H1 (cell line): Measurements from ENCODE around the gene AGRP.

Source experiments
- BACH1 ChIP-seq: IDR thresholded peaks from 2 replicates; pipeline ENCODE4 v1.6.1; 2012; ENCODE audit warnings: low read length, improper control_type of control experiment
- CHD1 ChIP-seq: IDR thresholded peaks from 2 replicates; pipeline ENCODE4 v1.6.1; 2012; ENCODE audit warnings: low read depth, low read length, improper control_type of control experiment
- CREB1 ChIP-seq: IDR thresholded peaks from 2 replicates; pipeline ENCODE4 v1.6.1; 2012; ENCODE audit warnings: inconsistent platforms
- CTCF ChIP-seq, 3 experiments: IDR thresholded peaks; 1 replicate in 2 of 3; 2 replicates in 1 of 3; pipeline versions ENCODE4 v1.5.1 to v1.6.1; 2011; ENCODE audit warnings: low read length in 3 of 3, mild to moderate bottlenecking in 3 of 3, inconsistent platforms in 2 of 3, low read depth in 1 of 3, moderate library complexity in 1 of 3; ENCODE audit not compliant: insufficient read depth in 1 of 3; ENCODE audit errors: control extremely low read depth in 1 of 3
- EP300 ChIP-seq, 2 experiments: IDR thresholded peaks; 1 replicate in 1 of 2; 2 replicates in 1 of 2; pipeline ENCODE4 v1.6.1; 2011 to 2012; ENCODE audit warnings: low read depth in 2 of 2, low read length in 2 of 2, mild to moderate bottlenecking in 2 of 2, borderline replicate concordance in 1 of 2, inconsistent platforms in 1 of 2, moderate library complexity in 1 of 2
- EZH2 ChIP-seq: fragments of 200-600 bp; sonication (generic); IDR thresholded peaks from 2 replicates; pipeline ENCODE4 v1.7.1; 2012; ENCODE audit warnings: low read depth, mild to moderate bottlenecking, moderate library complexity, low read length, inconsistent platforms; ENCODE audit not compliant: severe bottlenecking
- SIX5 ChIP-seq: IDR thresholded peaks from 2 replicates; pipeline ENCODE4 v1.6.1; 2011; ENCODE audit warnings: mild to moderate bottlenecking, low read depth, low read length
- ZNF274 ChIP-seq: IDR thresholded peaks from 2 replicates; pipeline ENCODE4 v1.7.0; 2012; ENCODE audit warnings: low read length, borderline replicate concordance; ENCODE audit errors: extremely low read depth

- TF ChIP-seq EP300 (IDR thresholded peaks at IDR 0.05; ENCODE audit: borderline replicate concordance in 1 of 2, low read depth in 2 of 2, low read length in 2 of 2) (no peak), BACH1 (no peak), CTCF (IDR thresholded peaks at IDR 0.05; ENCODE audit: control extremely low read depth in 1 of 3, insufficient read depth in 1 of 3, low read depth in 1 of 3, low read length in 3 of 3) (no peak), CREB1 (no peak), ZNF274 (no peak), EZH2 (no peak), CHD1 (no peak), SIX5 (no peak)
Measured at GRCh38 chr16:67528222-67528869, 45.0 kb upstream of the AGRP start, which contains the start of gene RIPOR1.
